SK-N-SH (cell line): ENCODE data around the gene PAFAH1B1. TPM values are rescaled to one million over a fixed set of nuclear protein-coding genes. Genes with fewer than 3 reads are reported as not detected.

ENCODE experiments used
- CTCF ChIA-PET: fragments of 300-600, 350-600 bp; formaldehyde crosslinking; extraction: SDS; loops from one replicate; lab custom pipeline; 2021; lab: Yijun Ruan, JAX
- POLR2A ChIA-PET: fragments of 350-600 bp; sonication (Branson Sonifier 250); formaldehyde crosslinking; extraction: SDS; loops from one replicate; lab custom pipeline; 2020; ENCODE audit warnings: antibody characterized with exemption, inconsistent platforms; lab: Yijun Ruan, JAX
- DNase-seq: peaks from one replicate; pipeline ENCODE4 v3.0.0; 2012
- H2AFZ ChIP-seq: fragments of 200-600 bp; sonication (generic); 2 replicates; pipeline ENCODE4 v1.8.1; 2016; ENCODE audit warnings: antibody characterized with exemption, mild to moderate bottlenecking, low read depth
- H3F3A ChIP-seq: fragments of 200-600 bp; sonication (generic); replicated peaks from 2 replicates; pipeline ENCODE3; 2016; ENCODE audit warnings: antibody characterized with exemption, mild to moderate bottlenecking; ENCODE audit not compliant: insufficient read depth
- H3K27ac ChIP-seq, 2 experiments: fragments of 200-500 bp in 1 of 2; fragments of 200-600 bp in 1 of 2; sonication (Bioruptor generic) in 1 of 2; sonication (generic), shearing (Covaris generic) in 1 of 2; 2 replicates each; pipeline versions ENCODE4 v1.5.1 to v1.6.1; 2014 to 2016; ENCODE audit warnings: low read depth in 2 of 2, inconsistent platforms in 1 of 2, low read length in 1 of 2, mild to moderate bottlenecking in 1 of 2, mixed read lengths in 1 of 2
- H3K27me3 ChIP-seq: fragments of 200-600 bp; sonication (generic), shearing (Covaris generic); 2 replicates; pipeline ENCODE4 v1.6.1; 2016; ENCODE audit warnings: mixed run types; ENCODE audit not compliant: insufficient read depth
- H3K36me3 ChIP-seq, 2 experiments: fragments of 200-500 bp in 1 of 2; fragments of 200-600 bp in 1 of 2; sonication (Bioruptor generic) in 1 of 2; sonication (generic) in 1 of 2; replicated peaks in 1 of 2; 2 replicates each; pipeline versions ENCODE3 to v1.5.1; 2014 to 2016; ENCODE audit warnings: low read length in 1 of 2, mild to moderate bottlenecking in 1 of 2; ENCODE audit not compliant: insufficient read depth in 2 of 2, control insufficient read depth in 1 of 2
- H3K4me1 ChIP-seq, 2 experiments: fragments of 200-500 bp in 1 of 2; fragments of 200-600 bp in 1 of 2; sonication (Bioruptor generic) in 1 of 2; sonication (generic), shearing (Covaris generic) in 1 of 2; 2 replicates each; pipeline versions ENCODE4 v1.5.1 to v1.6.1; 2014 to 2016; ENCODE audit warnings: low read depth in 1 of 2, low read length in 1 of 2, mixed run types in 1 of 2; ENCODE audit not compliant: insufficient read depth in 2 of 2, control insufficient read depth in 1 of 2
- H3K4me2 ChIP-seq: fragments of 200-600 bp; sonication (generic), shearing (Covaris generic); 2 replicates; pipeline ENCODE4 v1.6.1; 2017; ENCODE audit warnings: mixed run types
- H3K4me3 ChIP-seq, 2 experiments: fragments of 200-500 bp in 1 of 2; fragments of 200-600 bp in 1 of 2; sonication (Bioruptor generic) in 1 of 2; sonication (generic), shearing (Covaris generic) in 1 of 2; 2 replicates each; pipeline versions ENCODE4 v1.5.1 to v1.8.1; 2014 to 2016; ENCODE audit warnings: low read depth in 2 of 2, inconsistent platforms in 1 of 2, low read length in 1 of 2, mild to moderate bottlenecking in 1 of 2, mixed read lengths in 1 of 2, moderate library complexity in 1 of 2
- H3K79me2 ChIP-seq: fragments of 200-600 bp; sonication (generic); 2 replicates; pipeline ENCODE4 v1.8.1; 2017; ENCODE audit warnings: mild to moderate bottlenecking; ENCODE audit not compliant: insufficient read depth
- H3K9ac ChIP-seq: fragments of 200-600 bp; sonication (generic); 2 replicates; pipeline ENCODE4 v1.6.1; 2017; ENCODE audit warnings: mixed run types
- H3K9me2 ChIP-seq: fragments of 200-600 bp; sonication (generic); 2 replicates; pipeline ENCODE4 v1.6.1; 2017; ENCODE audit warnings: mixed run types
- H3K9me3 ChIP-seq: fragments of 200-600 bp; sonication (generic); 2 replicates; pipeline ENCODE4 v1.6.1; 2017; ENCODE audit warnings: mixed run types, mild to moderate bottlenecking, moderate library complexity
- H4K20me1 ChIP-seq: fragments of 200-600 bp; sonication (generic); 2 replicates; pipeline ENCODE4 v1.6.1; 2017; ENCODE audit warnings: mild to moderate bottlenecking, mixed run types; ENCODE audit not compliant: insufficient read depth
- CHD2 ChIP-seq: fragments of 150-350 bp; IDR thresholded peaks from 2 replicates; pipeline ENCODE4 v1.6.1; 2018; ENCODE audit warnings: low read length; ENCODE audit not compliant: partially characterized antibody
- FOXJ3 ChIP-seq: sonication (generic); formaldehyde crosslinking; IDR thresholded peaks from 2 replicates; pipeline ENCODE4 v1.5.1; 2020; ENCODE audit warnings: mild to moderate bottlenecking, missing genetic modification reagents
- GATA2 ChIP-seq: sonication (generic); formaldehyde crosslinking; IDR thresholded peaks from 2 replicates; pipeline ENCODE4 v1.5.0; 2020; ENCODE audit warnings: mild to moderate bottlenecking, missing genetic modification reagents
- MEF2A ChIP-seq: IDR thresholded peaks from 2 replicates; pipeline ENCODE4 v1.4.0; 2012; ENCODE audit warnings: low read depth, borderline replicate concordance
- NFIC ChIP-seq: IDR thresholded peaks from 2 replicates; pipeline ENCODE4 v1.4.0; 2012; ENCODE audit warnings: borderline replicate concordance
- POLR2AphosphoS5 ChIP-seq: IDR thresholded peaks from 2 replicates; pipeline ENCODE4 v1.6.1; 2012; ENCODE audit warnings: low read depth, low read length
- RCOR1 ChIP-seq: fragments of 150-350 bp; IDR thresholded peaks from 2 replicates; pipeline ENCODE4 v1.6.1; 2017; ENCODE audit warnings: antibody characterized with exemption, low read length
- RFX5 ChIP-seq: IDR thresholded peaks from 2 replicates; pipeline ENCODE4 v1.6.1; 2012; ENCODE audit warnings: mild to moderate bottlenecking, improper control_type of control experiment, low read length
- RXRA ChIP-seq: IDR thresholded peaks from 2 replicates; pipeline ENCODE4 v1.4.0; 2012; ENCODE audit warnings: low read depth, mild to moderate bottlenecking, borderline replicate concordance
- SMC3 ChIP-seq: IDR thresholded peaks from 2 replicates; pipeline ENCODE4 v1.6.1; 2012; ENCODE audit warnings: low read depth, low read length, improper control_type of control experiment
- WGBS: methylation state at CpG from one replicate; pipeline ENCODE4 v1.1.6; 2017; ENCODE audit warnings: low lambda C conversion rate; 5-methylcytosine and 5-hydroxymethylcytosine counted together
- polyA plus RNA-seq, 3 experiments: library from polyadenylated mRNA; depleted of rRNA; stranded (reverse); fragments of >200 nt; gene quantifications; 2 replicates each; pipeline ENCODE4 v1.2.3, GENCODE V29; 2012
- TF ChIP-seq, protein P1 (sequence below): IDR thresholded peaks from 2 replicates; pipeline ENCODE4 v1.6.1; 2012; ENCODE audit warnings: mild to moderate bottlenecking, low read depth, low read length, moderate library complexity
- TF ChIP-seq, protein P2 (sequence below): IDR thresholded peaks from 2 replicates; pipeline ENCODE4 v1.4.0; 2012; ENCODE audit warnings: low read depth, borderline replicate concordance

The PAFAH1B1 gene
- polyA plus RNA-seq, 1 of the 3 experiments (the other 2 are of a cell fraction): 37.3 TPM

DNA sequence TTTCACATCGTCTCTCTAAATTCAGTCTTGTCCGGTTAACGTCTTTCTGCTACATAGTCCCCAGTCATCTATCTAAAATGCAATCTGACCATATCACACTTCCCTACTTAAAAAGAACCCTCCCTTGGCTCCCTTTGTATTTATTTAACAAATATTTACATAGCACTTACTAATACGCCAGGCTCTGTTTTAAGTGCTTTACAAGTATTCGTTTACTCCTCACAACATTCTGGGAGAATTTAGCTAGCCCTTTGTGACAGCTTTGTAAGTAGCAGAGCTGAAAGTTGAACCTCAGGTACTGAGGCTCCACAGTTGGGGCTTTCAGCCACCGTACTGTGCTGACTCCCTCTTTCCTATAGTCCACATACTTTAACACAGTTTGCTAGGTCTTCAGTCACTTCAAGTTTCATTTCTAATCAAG lies 9.2 kb downstream of the PAFAH1B1 start:
- Histone ChIP-seq H3K4me1 (peaks cover 0 to 9% of the 10 kb centered on the region in 2 experiments; a peak in 1 of 4 replicates), H3K36me3 (no peaks in the 10 kb centered on the region), H3K27ac (no peak overlapping the region), H3K9ac (no peak overlapping the region), H3K9me3 (no peaks in the 10 kb centered on the region), H4K20me1 (peaks cover 99% of the 10 kb centered on the region), H3K79me2 (peaks cover 100% of the 10 kb centered on the region), H2AFZ (no peak overlapping the region)
- 65% methylated on average over 6 of the region's 6 CpGs for WGBS
- POLR2A ChIA-PET: no interaction called here
- no peak for DNase-seq
- TF ChIP-seq MEF2A (no peak), FOXJ3 (CRISPR knock-in tag) (no peak), CHD2 (no peak), NFIC (no peak), SMC3 (no peak)
- TF ChIP-seq, protein P1, sequence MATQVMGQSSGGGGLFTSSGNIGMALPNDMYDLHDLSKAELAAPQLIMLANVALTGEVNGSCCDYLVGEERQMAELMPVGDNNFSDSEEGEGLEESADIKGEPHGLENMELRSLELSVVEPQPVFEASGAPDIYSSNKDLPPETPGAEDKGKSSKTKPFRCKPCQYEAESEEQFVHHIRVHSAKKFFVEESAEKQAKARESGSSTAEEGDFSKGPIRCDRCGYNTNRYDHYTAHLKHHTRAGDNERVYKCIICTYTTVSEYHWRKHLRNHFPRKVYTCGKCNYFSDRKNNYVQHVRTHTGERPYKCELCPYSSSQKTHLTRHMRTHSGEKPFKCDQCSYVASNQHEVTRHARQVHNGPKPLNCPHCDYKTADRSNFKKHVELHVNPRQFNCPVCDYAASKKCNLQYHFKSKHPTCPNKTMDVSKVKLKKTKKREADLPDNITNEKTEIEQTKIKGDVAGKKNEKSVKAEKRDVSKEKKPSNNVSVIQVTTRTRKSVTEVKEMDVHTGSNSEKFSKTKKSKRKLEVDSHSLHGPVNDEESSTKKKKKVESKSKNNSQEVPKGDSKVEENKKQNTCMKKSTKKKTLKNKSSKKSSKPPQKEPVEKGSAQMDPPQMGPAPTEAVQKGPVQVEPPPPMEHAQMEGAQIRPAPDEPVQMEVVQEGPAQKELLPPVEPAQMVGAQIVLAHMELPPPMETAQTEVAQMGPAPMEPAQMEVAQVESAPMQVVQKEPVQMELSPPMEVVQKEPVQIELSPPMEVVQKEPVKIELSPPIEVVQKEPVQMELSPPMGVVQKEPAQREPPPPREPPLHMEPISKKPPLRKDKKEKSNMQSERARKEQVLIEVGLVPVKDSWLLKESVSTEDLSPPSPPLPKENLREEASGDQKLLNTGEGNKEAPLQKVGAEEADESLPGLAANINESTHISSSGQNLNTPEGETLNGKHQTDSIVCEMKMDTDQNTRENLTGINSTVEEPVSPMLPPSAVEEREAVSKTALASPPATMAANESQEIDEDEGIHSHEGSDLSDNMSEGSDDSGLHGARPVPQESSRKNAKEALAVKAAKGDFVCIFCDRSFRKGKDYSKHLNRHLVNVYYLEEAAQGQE: no peak
- TF ChIP-seq, all 33 proteins: peak for 0
- Histone ChIP-seq H3K9me2 (no peaks in the 10 kb centered on the region), H3K27me3 (no peaks in the 10 kb centered on the region), H3K4me3 (no peak overlapping the region), H3K4me2 (no peak overlapping the region), H3F3A (peaks cover 21% of the 10 kb centered on the region)
- CTCF ChIA-PET: no interaction called here

DNA sequence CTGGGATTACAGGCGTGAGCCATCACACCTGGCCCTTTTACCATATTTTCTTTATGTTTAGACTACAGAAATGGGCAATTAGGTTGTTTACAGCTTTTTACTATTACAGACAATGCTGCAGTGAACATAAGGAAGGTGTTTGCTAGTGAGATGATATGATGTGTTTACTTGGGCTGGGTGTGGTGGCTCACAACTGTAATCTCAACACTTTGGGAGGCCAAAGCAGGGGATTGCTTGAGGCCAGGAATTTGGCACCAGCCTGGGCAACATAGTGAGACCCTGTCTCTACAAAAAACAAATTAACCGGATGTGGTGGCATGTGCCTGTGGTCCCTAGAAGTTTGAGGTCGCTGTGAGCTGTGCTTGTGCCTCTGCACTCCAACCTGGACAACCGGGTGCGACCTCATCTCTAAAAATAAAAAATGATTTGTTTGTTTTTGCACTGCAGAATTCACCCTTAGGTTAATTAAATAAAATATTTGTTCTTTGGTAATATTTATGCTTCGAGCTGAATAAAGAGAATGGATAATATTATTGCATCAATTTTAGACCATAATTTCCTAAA lies 15.0 kb downstream of the PAFAH1B1 start:
- H4K20me1 ChIP-seq: peaks cover 100% of the 10 kb centered on the region
- TF ChIP-seq FOXJ3 (CRISPR knock-in tag): no peak
- no peak for TF ChIP-seq RXRA
- TF ChIP-seq, protein P2, sequence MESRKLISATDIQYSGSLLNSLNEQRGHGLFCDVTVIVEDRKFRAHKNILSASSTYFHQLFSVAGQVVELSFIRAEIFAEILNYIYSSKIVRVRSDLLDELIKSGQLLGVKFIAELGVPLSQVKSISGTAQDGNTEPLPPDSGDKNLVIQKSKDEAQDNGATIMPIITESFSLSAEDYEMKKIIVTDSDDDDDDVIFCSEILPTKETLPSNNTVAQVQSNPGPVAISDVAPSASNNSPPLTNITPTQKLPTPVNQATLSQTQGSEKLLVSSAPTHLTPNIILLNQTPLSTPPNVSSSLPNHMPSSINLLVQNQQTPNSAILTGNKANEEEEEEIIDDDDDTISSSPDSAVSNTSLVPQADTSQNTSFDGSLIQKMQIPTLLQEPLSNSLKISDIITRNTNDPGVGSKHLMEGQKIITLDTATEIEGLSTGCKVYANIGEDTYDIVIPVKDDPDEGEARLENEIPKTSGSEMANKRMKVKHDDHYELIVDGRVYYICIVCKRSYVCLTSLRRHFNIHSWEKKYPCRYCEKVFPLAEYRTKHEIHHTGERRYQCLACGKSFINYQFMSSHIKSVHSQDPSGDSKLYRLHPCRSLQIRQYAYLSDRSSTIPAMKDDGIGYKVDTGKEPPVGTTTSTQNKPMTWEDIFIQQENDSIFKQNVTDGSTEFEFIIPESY: no peak
- TF ChIP-seq CHD2: no peak
- no peak for TF ChIP-seq RCOR1
- no peak for TF ChIP-seq GATA2 (CRISPR knock-in tag)
- no peak for TF ChIP-seq POLR2AphosphoS5
- TF ChIP-seq RFX5: no peak
- TF ChIP-seq, all 33 proteins: peak for 0
- Histone ChIP-seq H3K4me3 (no peak overlapping the region), H3K27ac (no peak overlapping the region), H3K9me3 (no peaks in the 10 kb centered on the region), H3K4me1 (peaks cover 0 to 11% of the 10 kb centered on the region in 2 experiments; a peak in 1 of 4 replicates), H3K9me2 (no peaks in the 10 kb centered on the region), H3K36me3 (no peaks in the 10 kb centered on the region), H3K79me2 (peaks cover 100% of the 10 kb centered on the region), H3K4me2 (no peak overlapping the region), H2AFZ (no peak overlapping the region), H3K27me3 (no peaks in the 10 kb centered on the region), H3F3A (peaks cover 11% of the 10 kb centered on the region), H3K9ac (no peak overlapping the region)
- ChIA-PET POLR2A (interaction anchor here (0.7 kb wide), 1 partner anchor 13 kb away, joined by 3 read pairs; no protein-coding TSS in a partner anchor), CTCF (interaction anchor here (1.3 kb wide), 1 partner anchor 10 kb away, joined by 5 read pairs; no protein-coding TSS in a partner anchor)
- no peak for DNase-seq
- WGBS: 79% methylated on average over 6 of the region's 6 CpGs
